Bronchial epithelial cell (primary cell): ENCODE results near the gene MEX3A. TPM values are rescaled to one million over a fixed set of nuclear protein-coding genes. Genes with fewer than 3 reads are reported as not detected.
"Not testable (repeated sequence)": the region's sequence is repeated elsewhere in the genome, so short reads cannot be mapped to it uniquely, and the experiment has no call there.

ENCODE experiments used
- DNase-seq: peaks from one replicate; pipeline ENCODE4 v3.0.0-alpha.2; 2010; ENCODE audit warnings: low read depth
- FAIRE-seq: peaks from 2 replicates; lab custom pipeline; 2011; peaks lifted over from hg19 to GRCh38; lab: Jason Lieb, UNC
- H3K27me3 ChIP-seq: 2 replicates; pipeline ENCODE4 v1.5.1; 2011; ENCODE audit warnings: low read length; ENCODE audit not compliant: control insufficient read depth, insufficient read depth
- H3K36me3 ChIP-seq: 2 replicates; pipeline ENCODE4 v1.5.1; 2011; ENCODE audit warnings: low read length; ENCODE audit not compliant: control insufficient read depth, insufficient read depth
- H3K4me3 ChIP-seq: 2 replicates; pipeline ENCODE4 v1.5.1; 2011; ENCODE audit warnings: mild to moderate bottlenecking, low read depth, low read length, control low read depth
- total RNA-seq: library from RNA; depleted of rRNA; stranded (reverse); fragments of >200 nt; gene quantifications from 2 replicates; pipeline ENCODE4 v1.2.1, GENCODE V29; 2014
- TF ChIP-seq, protein P1 (sequence below): IDR thresholded peaks from 2 replicates; pipeline ENCODE4 v1.5.1; 2011; ENCODE audit warnings: mild to moderate bottlenecking, moderate library complexity, low read length, control low read depth, inconsistent platforms; ENCODE audit not compliant: insufficient read depth, severe bottlenecking

The MEX3A gene
- total RNA-seq, 1 donor from 2014 or later: 0.53 TPM

- FAIRE-seq (no peak), DNase-seq (no peak)
- H3K4me3 ChIP-seq: no peak overlapping the region
- TF ChIP-seq, protein P1, sequence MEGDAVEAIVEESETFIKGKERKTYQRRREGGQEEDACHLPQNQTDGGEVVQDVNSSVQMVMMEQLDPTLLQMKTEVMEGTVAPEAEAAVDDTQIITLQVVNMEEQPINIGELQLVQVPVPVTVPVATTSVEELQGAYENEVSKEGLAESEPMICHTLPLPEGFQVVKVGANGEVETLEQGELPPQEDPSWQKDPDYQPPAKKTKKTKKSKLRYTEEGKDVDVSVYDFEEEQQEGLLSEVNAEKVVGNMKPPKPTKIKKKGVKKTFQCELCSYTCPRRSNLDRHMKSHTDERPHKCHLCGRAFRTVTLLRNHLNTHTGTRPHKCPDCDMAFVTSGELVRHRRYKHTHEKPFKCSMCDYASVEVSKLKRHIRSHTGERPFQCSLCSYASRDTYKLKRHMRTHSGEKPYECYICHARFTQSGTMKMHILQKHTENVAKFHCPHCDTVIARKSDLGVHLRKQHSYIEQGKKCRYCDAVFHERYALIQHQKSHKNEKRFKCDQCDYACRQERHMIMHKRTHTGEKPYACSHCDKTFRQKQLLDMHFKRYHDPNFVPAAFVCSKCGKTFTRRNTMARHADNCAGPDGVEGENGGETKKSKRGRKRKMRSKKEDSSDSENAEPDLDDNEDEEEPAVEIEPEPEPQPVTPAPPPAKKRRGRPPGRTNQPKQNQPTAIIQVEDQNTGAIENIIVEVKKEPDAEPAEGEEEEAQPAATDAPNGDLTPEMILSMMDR: no peak
- peaks cover 13% of the 10 kb centered on the region for H3K36me3 ChIP-seq
- no peaks in the 10 kb centered on the region for H3K27me3 ChIP-seq
Observed at GRCh38 chr1:156128308-156128653, 46.0 kb upstream of the MEX3A start.

DNA sequence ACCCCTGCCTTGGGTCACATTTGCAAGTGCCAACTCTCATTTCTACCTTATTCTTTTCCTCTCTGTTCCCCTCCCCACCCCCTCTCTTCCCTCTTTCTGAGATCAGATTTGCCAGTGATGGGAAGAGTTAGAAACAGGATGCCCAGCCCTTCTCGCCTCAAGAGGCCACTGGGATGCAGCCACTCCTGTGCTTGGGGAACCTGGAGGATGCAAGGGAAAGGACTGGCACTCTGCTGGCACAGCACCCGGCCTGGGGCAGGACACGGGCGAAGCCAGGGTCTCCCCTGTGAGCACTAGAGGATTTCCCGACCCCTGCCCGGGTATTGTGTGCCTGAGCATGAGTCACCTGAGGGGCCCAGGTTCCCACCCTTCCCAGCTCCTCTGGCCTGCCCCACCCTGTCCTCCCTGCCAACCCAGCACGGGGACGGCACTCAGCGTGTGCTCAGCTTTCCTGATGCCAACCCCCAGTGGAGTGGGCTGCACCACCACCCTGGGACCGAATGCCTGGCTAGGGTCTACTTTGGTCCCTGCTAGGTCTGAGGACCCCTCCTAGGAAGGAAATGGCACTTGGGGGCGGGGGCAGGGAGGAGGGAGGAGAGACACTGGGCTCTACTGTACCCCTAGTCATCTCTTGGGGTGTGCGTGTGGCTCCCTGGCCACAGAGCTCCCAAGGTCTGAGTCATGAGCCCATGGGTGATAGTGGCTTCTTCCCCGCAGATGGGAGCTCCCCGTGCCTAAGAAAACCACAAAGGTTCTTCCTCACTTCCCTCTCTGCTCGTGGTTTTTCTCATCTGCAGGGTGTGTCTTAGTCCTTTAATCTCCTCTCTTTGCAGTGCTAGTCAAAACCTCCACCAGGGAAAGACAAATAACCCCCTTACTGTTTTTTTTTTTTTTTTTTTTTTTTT is 44.6 kb upstream of the MEX3A start:
- Histone ChIP-seq H3K4me3 (no peak overlapping the region), H3K36me3 (peaks cover 7% of the 10 kb centered on the region), H3K27me3 (no peaks in the 10 kb centered on the region)
- FAIRE-seq: no peak
- peak; percentile 69 for DNase-seq
- TF ChIP-seq, protein P1: no peak

DNA sequence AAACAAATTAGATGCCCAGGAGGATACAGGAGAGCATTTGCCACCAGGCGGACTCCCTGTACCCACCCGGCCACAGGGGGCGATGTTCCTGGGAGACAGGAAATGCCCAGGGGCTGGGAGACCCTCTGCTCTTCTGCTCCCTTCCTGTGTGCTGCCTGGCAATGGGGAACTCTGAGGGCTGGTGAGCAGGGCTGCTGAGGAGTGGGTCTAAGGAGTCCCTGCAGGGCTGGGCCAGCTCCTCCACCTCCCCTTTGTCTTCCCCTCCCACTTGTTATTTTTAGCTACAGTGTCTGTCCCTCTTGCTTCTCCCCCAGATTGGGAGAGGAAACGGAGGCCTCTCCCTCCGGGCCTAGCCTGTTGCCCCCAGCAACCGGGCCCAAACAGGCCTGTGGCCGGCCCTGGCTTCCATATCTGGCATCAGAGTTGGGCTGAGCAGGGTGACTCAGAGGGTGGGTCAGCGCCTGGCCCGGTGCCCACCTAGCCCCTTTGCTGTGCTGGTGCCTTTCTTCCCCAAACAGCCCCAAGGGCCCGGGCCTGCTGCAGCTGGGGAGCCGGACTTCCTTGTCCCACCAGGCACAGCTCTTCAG is 43.9 kb upstream of the MEX3A start:
- Histone ChIP-seq H3K36me3 (peaks cover 4% of the 10 kb centered on the region), H3K4me3 (no peak overlapping the region), H3K27me3 (no peaks in the 10 kb centered on the region)
- no peak for FAIRE-seq
- DNase-seq: peak; percentile 93
- TF ChIP-seq, protein P1: peak; percentile 44

DNA sequence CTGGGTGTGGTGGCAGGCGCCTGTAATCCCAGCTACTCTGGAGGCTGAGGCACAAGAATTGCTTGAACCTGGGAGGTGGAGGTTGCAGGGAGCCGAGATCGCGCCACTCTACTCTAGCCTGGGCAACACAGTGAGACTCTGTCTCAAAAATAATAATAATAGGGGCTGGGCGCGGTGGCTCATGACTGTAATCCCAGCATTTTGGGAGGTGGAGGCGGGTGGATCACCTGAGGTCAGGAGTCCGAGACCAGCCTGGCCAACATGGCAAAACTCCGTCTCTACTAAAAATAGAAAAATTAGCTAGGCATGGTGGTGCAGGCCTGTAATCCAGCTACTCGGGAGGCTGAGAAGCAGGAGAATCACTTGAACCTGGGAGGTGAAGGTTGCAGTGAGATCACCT is 43.3 kb upstream of the MEX3A start:
- H3K36me3 ChIP-seq, H3K27me3 ChIP-seq, DNase-seq, H3K4me3 ChIP-seq, FAIRE-seq: not testable (repeated sequence)

GRCh38 chr1:156124557-156125483 is 42.6 kb upstream of the MEX3A start:
- FAIRE-seq: no peak
- Histone ChIP-seq H3K36me3 (peaks cover 4% of the 10 kb centered on the region), H3K27me3 (no peaks in the 10 kb centered on the region), H3K4me3 (no peak overlapping the region)
- DNase-seq: peak; percentile 72
- TF ChIP-seq, protein P1: no peak
